CD14-positive monocyte (primary cell): ENCODE results near the gene KLF6. TPM values are rescaled to one million over a fixed set of nuclear protein-coding genes. Genes with fewer than 3 reads are reported as not detected.

ENCODE experiments used
- DNase-seq, 3 donors: peaks; one replicate each; pipeline ENCODE4 v3.0.0-alpha.2; 2011 to 2022
- H2AFZ ChIP-seq: 2 replicates; pipeline ENCODE4 v1.6.0; 2012; ENCODE audit warnings: mild to moderate bottlenecking, low read depth, low read length, inconsistent platforms; ENCODE audit not compliant: insufficient read depth, poor library complexity, severe bottlenecking
- H3K27ac ChIP-seq, 2 donors: 1 replicate in 1 of 2; 2 replicates in 1 of 2; pipeline ENCODE4 v1.5.1; 2012 to 2013; ENCODE audit warnings: low read length in 2 of 2, control low read depth in 1 of 2, inconsistent platforms in 1 of 2, low read depth in 1 of 2, mild to moderate bottlenecking in 1 of 2
- H3K27me3 ChIP-seq, 2 donors: one replicate each; pipeline versions ENCODE4 v1.6.0 to v1.6.1; 2011 to 2013; ENCODE audit warnings: low read length in 2 of 2; ENCODE audit not compliant: control insufficient read depth in 2 of 2, insufficient read depth in 2 of 2
- H3K36me3 ChIP-seq, 2 donors: replicated peaks in 1 of 2; 1 replicate in 1 of 2; 2 replicates in 1 of 2; pipeline versions ENCODE4 v1.5.1 to v1.6.1; 2012 to 2013; ENCODE audit warnings: low read length in 2 of 2, control low read depth in 1 of 2, inconsistent platforms in 1 of 2, mild to moderate bottlenecking in 1 of 2; ENCODE audit not compliant: insufficient read depth in 2 of 2, control insufficient read depth in 1 of 2
- H3K4me1 ChIP-seq, 2 donors: 1 replicate in 1 of 2; 2 replicates in 1 of 2; pipeline versions ENCODE4 v1.5.1 to v1.6.1; 2012 to 2013; ENCODE audit warnings: low read length in 2 of 2, control low read depth in 1 of 2, inconsistent platforms in 1 of 2, mild to moderate bottlenecking in 1 of 2, moderate library complexity in 1 of 2; ENCODE audit not compliant: insufficient read depth in 2 of 2, control insufficient read depth in 1 of 2
- H3K4me2 ChIP-seq: replicated peaks from 2 replicates; pipeline ENCODE3; 2012; ENCODE audit warnings: low read length, moderate library complexity, mild to moderate bottlenecking; ENCODE audit not compliant: poor library complexity, severe bottlenecking; ENCODE audit errors: extremely low read depth
- H3K4me3 ChIP-seq, 3 experiments: fragments of 200-600 bp in 1 of 3; sonication (generic) in 1 of 3; replicated peaks in 1 of 3; 1 replicate in 2 of 3; 2 replicates in 1 of 3; pipeline ENCODE4 v1.5.1; 2011 to 2013; ENCODE audit warnings: low read length in 3 of 3, mild to moderate bottlenecking in 3 of 3, control low read depth in 2 of 3, low read depth in 2 of 3, inconsistent platforms in 1 of 3, moderate library complexity in 1 of 3
- H3K79me2 ChIP-seq: 2 replicates; pipeline ENCODE4 v1.6.0; 2012; ENCODE audit warnings: mild to moderate bottlenecking, control low read depth, inconsistent platforms, low read length, moderate library complexity; ENCODE audit not compliant: insufficient read depth
- H3K9ac ChIP-seq: 2 replicates; pipeline ENCODE4 v1.6.0; 2017; ENCODE audit warnings: low read length, mild to moderate bottlenecking; ENCODE audit not compliant: insufficient read depth, poor library complexity, severe bottlenecking
- H3K9me3 ChIP-seq, 2 donors: replicated peaks in 1 of 2; 1 replicate in 1 of 2; 2 replicates in 1 of 2; pipeline versions ENCODE4 v1.5.1 to v1.6.1; 2012 to 2013; ENCODE audit warnings: low read length in 2 of 2, control low read depth in 1 of 2; ENCODE audit not compliant: control insufficient read depth in 1 of 2, insufficient read depth in 1 of 2
- H4K20me1 ChIP-seq: 2 replicates; pipeline ENCODE4 v1.6.0; 2012; ENCODE audit warnings: mild to moderate bottlenecking, low read length, control low read depth, moderate library complexity; ENCODE audit not compliant: insufficient read depth
- H3K27ac Mint-ChIP-seq, 7 donors: one replicate each; pipeline ENCODE4 v1.8.0; 2020; ENCODE audit warnings: mild to moderate bottlenecking in 7 of 7, mixed read lengths in 7 of 7, moderate library complexity in 6 of 7, inconsistent platforms in 2 of 7
- H3K27me3 Mint-ChIP-seq, 3 donors: one replicate each; pipeline ENCODE4 v1.8.0; 2021 to 2022; ENCODE audit warnings: low read depth in 3 of 3, mild to moderate bottlenecking in 3 of 3, mixed read lengths in 3 of 3, moderate library complexity in 3 of 3, inconsistent platforms in 1 of 3
- H3K36me3 Mint-ChIP-seq, 2 donors: one replicate each; pipeline ENCODE4 v1.8.0; 2020; ENCODE audit warnings: mixed read lengths in 2 of 2, inconsistent platforms in 1 of 2, mild to moderate bottlenecking in 1 of 2
- H3K4me1 Mint-ChIP-seq: one replicate; pipeline ENCODE4 v1.8.0; 2020; ENCODE audit warnings: mild to moderate bottlenecking, mixed read lengths
- H3K4me3 Mint-ChIP-seq, 2 donors: one replicate each; pipeline ENCODE4 v1.8.0; 2020; ENCODE audit warnings: mild to moderate bottlenecking in 2 of 2, mixed read lengths in 2 of 2, moderate library complexity in 1 of 2
- H3K9me3 Mint-ChIP-seq, 7 donors: one replicate each; pipeline ENCODE4 v1.8.0; 2020 to 2022; ENCODE audit warnings: mixed read lengths in 7 of 7, mild to moderate bottlenecking in 6 of 7, moderate library complexity in 6 of 7, inconsistent platforms in 2 of 7
- CTCF ChIP-seq: fragments of 200-600 bp; IDR thresholded peaks from one replicate; pipeline ENCODE4 v1.8.0; 2022; ENCODE audit warnings: antibody characterized with exemption, mild to moderate bottlenecking
- whole genome bisulfite sequencing: methylation state at CpG from one replicate; pipeline ENCODE4 v1.1.5; 2013; ENCODE audit warnings: missing lambda C conversion rate; ENCODE audit not compliant: insufficient coverage; 5-methylcytosine and 5-hydroxymethylcytosine counted together
- intact Hi-C, 2 donors: fragments of 100-400 bp; cut with micrococcal nuclease; formaldehyde crosslinking; loops; one replicate each; pipeline versions ENCODE4 v1.15.0 to v1.15.1; 2023
- polyA plus RNA-seq, 3 donors: library from polyadenylated mRNA; depleted of rRNA in 1 of 3; unstranded in 2 of 3; stranded (reverse) in 1 of 3; fragments of 300-500 nt in 2 of 3; fragments of >200 nt in 1 of 3; fragmentation: Illumina TruSeq in 2 of 3; gene quantifications; 1 replicate in 2 of 3; 2 replicates in 1 of 3; pipeline ENCODE4 v1.2.3, GENCODE V29; 2012 to 2021

The KLF6 gene
- polyA plus RNA-seq, 3 donors, result 436 to 510 (median 499) TPM

- Histone ChIP-seq H3K27me3 (no peaks in the 10 kb centered on the region), H3K4me1 (peaks cover 50 to 55% of the 10 kb centered on the region in 2 donors), H3K4me3 (peak overlapping the region in 1 of 3 experiments; percentile 45), H4K20me1 (no peaks in the 10 kb centered on the region), H3K36me3 (no peaks in the 10 kb centered on the region), H2AFZ (no peak overlapping the region), H3K9ac (peak overlapping the region; percentile 86), H3K4me2 (peak overlapping the region; percentile 39), H3K9me3 (no peaks in the 10 kb centered on the region), H3K27ac (peak overlapping the region; percentile 38 to 100), H3K79me2 (no peaks in the 10 kb centered on the region)
- peak overlapping the region in 1 of 7 donors; percentile 98 for H3K27ac Mint-ChIP-seq
- H3K9me3 Mint-ChIP-seq, result no peaks in the 10 kb centered on the region
- 16% methylated on average over 3 of the region's 11 CpGs for WGBS
- peaks cover 0 to under 1% (median 0%) of the 10 kb centered on the region in 3 donors for H3K27me3 Mint-ChIP-seq
- DNase-seq, result peak; percentile 68 to 83 (median 75)
- H3K4me3 Mint-ChIP-seq, result peak overlapping the region; percentile 28 to 84
- H3K4me1 Mint-ChIP-seq, result no peaks in the 10 kb centered on the region
- intact Hi-C loops, result no loop called here
- no peak for TF ChIP-seq CTCF
- H3K36me3 Mint-ChIP-seq, result peaks cover 0 to 3% of the 10 kb centered on the region in 2 donors
Measured at GRCh38 chr10:3803295-3803926, 18.4 kb upstream of the KLF6 start.

- H3K4me3 Mint-ChIP-seq, result no peak overlapping the region
- Histone ChIP-seq H3K4me1 (peaks cover 44 to 48% of the 10 kb centered on the region in 2 donors), H3K4me2 (peak overlapping the region; percentile 39), H3K9ac (no peak overlapping the region), H3K4me3 (no peak overlapping the region), H3K79me2 (no peaks in the 10 kb centered on the region), H3K36me3 (no peaks in the 10 kb centered on the region), H3K27ac (peak overlapping the region in 1 of 2 donors; percentile 100), H4K20me1 (no peaks in the 10 kb centered on the region), H2AFZ (no peak overlapping the region), H3K9me3 (no peaks in the 10 kb centered on the region), H3K27me3 (no peaks in the 10 kb centered on the region)
- TF ChIP-seq CTCF, result no peak
- peaks cover 0 to 3% of the 10 kb centered on the region in 2 donors for H3K36me3 Mint-ChIP-seq
- no peaks in the 10 kb centered on the region for H3K4me1 Mint-ChIP-seq
- intact Hi-C loops, result no loop called here
- WGBS, result 76% methylated on average over 5 of the region's 8 CpGs
- H3K27me3 Mint-ChIP-seq, result peaks cover 0 to 3% (median 0%) of the 10 kb centered on the region in 3 donors
- H3K27ac Mint-ChIP-seq, result no peak overlapping the region
- H3K9me3 Mint-ChIP-seq, result no peaks in the 10 kb centered on the region
- no peak for DNase-seq
Measured at GRCh38 chr10:3802526-3803265, 17.7 kb upstream of the KLF6 start.
